ENCODE measurements around the gene GEMIN7.

Gene GEMIN7

DNA sequence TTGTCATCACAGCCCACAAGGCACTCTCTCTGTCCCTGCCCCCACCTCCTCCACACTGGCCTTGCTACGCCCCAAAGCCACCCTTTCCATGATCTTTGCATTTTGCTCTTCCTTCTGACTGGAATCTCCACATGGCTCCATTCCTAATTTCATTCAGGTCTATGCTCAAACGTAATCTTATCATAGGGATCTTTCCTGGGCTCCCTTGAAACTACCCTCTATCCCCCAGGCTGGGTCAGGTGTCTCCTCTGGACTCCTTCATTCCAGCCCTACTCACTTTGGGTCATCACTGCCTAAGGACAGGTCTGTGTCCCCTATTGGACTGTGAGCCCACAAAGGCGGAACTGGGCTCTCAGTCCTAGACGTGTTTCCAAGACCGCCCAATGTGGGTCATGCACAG is 3.1 kb downstream of the GEMIN7 start:
- DNase-seq (ENCODE audit: extremely low spot score, insufficient read length, low read depth): no peak
- FAIRE-seq: no peak

DNA sequence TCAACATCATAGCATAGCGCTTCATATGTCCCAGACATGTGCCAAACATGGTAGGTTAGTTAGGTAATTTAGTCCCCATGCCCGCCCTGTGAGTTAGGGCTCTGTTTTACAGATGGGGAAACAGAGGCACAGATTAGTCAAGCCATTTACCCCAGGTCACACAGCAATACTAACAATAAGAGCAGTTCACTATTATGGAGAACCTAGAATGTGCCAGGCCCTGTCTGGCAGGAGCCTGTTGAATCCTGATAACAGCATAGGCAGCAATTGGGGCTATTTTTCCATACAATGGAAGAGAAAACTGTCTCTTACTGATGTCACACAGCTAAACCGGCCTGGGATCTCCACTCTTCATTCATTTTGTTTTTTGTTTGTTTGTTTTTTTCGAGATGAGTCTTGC is 7.4 kb downstream of the GEMIN7 start:
- DNase-seq (ENCODE audit: extremely low spot score, insufficient read length, low read depth) (no peak), FAIRE-seq (no peak)

DNA sequence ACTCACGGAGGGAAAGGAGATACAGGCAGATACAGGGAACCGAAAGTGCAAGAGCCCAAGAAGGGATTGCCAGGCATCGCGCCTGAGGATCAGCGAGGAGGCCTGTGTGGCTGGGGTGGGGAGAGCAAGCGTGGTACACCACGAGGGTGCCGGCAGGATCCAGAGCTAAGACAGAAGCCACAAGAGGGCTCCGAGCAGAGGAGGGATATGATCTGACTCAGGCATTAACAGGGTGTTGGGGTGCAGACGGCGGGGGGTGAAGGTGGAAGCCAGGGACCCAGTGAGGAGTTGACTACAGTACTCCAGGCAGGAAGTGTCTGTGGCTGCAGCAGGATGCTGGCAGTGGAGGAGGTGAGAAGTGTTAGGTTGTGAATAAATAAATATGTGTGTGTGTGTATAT is 8.5 kb downstream of the GEMIN7 start:
- FAIRE-seq (no peak), DNase-seq (ENCODE audit: extremely low spot score, insufficient read length, low read depth) (no peak)

DNA sequence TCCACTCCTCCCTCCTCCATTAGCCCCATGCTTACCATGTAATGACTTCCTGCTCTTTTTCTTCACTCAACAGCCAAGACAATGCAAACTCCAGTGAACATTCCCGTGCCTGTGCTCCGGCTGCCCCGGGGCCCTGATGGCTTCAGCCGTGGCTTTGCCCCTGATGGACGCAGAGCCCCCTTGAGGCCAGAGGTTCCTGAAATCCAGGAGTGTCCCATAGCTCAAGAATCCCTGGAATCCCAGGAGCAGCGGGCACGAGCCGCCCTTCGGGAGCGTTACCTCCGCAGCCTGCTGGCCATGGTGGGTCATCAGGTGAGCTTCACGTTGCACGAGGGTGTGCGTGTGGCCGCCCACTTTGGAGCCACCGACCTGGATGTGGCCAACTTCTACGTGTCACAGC is 11.0 kb downstream of the GEMIN7 start:
- DNase-seq (ENCODE audit: extremely low spot score, insufficient read length, low read depth) (no peak), FAIRE-seq (no peak)

DNA sequence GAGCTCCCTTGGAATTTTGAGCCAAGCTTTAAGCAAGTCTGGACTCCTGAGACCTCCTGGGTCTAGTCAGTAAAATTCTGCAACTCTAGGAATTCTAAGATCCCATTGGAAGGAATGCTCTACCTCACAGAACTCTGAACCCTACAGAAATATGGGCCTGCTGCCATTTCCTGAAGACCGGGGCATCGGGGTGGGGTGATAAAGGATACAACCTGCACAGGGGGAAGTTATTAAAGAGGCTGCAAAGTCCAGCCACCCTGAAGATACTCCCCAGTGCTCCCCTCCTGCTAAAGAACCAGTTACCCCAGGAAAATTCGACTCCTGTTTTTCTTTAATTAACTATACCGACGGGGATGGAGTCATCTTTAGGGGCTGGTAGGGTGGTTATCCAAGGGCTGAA is 11.5 kb downstream of the GEMIN7 start:
- no peak for FAIRE-seq
- DNase-seq (ENCODE audit: extremely low spot score, insufficient read length, low read depth): no peak

DNA sequence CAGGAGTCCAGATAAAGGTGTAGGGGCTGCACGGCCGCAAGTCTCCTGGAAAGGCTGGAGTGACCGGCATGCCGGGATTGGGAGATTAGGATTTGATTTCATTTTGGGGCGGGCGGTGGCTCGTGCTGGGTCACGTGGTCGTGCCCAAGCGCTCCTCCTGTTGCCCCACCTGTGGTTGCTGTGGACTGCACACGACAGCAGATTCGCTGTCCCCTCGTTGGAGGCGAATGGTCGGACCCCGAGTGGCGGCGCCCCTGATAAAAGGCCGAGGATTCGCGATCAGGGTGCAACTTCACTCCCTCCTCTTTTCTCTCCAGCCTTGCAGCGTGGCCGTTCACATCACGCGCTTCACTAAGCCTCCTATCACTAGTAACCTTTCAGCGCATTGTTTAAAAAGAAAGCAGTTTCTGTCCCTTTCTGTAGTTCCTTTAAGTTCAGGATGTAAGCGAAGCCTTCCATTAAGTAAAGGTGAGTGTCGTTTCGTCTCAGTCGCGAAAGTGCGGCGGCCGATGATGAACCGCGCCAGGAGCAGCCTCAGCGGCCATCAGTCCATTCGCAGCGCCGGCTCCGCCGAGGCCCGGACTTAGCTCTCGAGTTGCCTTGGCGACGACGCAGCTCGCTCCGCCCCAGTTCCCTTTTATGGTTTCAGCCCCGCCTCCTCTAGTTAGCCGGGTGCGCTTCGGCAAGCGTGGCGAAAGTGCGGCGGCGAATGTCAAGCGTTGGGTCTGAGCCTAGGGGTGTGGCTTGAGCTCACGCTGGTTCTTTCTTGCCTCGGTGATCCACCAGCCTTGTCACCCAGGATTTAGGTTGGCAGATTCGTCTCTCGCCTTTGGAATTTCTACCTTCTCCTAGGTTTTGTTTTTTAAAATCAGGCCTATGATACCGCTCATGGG is 12.2 kb downstream of the GEMIN7 start:
- DNase-seq (ENCODE audit: extremely low spot score, insufficient read length, low read depth) (peak; percentile 83), FAIRE-seq (peak; percentile 100)

DNA sequence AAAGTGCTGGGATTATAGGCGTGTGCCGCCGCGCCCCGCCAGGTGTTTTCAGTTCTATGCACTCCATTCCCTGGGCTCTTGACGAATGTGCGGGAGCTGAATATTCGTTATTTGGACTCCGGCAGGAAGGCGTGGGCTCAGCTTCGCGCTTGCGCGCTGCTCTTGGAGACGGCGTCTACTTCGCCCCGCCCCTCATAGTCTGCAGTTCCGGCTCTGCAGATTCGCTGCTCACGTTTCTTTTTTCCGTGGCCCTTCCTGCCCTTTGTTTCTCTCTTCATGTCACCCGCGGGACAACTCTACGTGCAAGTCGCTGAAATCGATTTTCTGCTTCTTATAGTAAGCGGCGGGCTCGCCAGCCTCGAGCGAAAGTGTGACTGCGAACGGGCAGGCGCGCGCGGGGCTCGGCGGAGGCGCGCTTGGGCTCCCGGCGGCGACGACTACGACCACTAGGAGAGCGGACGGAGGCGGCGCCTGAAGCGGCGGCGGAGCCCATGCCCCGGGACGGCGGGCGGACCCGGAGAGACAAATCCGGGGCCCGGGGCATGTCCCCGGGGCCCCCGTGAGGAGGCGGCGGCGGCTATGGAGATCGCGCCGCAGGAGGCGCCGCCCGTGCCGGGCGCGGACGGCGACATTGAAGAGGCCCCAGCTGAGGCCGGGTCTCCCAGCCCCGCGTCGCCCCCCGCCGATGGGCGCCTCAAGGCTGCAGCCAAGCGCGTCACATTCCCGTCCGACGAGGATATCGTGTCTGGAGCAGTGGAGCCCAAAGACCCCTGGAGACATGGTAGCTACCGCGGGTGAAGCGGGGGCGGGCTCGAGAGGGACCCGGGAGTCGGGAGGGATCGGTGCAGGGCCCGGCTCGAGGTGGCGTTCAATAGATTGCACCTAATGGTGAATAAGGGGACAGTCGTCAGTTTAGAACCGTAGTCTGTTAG is 14.0 kb downstream of the GEMIN7 start, which contains the start of gene PPP1R37:
PPP1R37 (plus strand) TSS at position 433 of the 932 bp plus-strand sequence; CDS start at position 580, 147 bp downstream.
- DNase-seq (ENCODE audit: extremely low spot score, insufficient read length, low read depth) (peak; percentile 96), FAIRE-seq (peak; percentile 98)

DNA sequence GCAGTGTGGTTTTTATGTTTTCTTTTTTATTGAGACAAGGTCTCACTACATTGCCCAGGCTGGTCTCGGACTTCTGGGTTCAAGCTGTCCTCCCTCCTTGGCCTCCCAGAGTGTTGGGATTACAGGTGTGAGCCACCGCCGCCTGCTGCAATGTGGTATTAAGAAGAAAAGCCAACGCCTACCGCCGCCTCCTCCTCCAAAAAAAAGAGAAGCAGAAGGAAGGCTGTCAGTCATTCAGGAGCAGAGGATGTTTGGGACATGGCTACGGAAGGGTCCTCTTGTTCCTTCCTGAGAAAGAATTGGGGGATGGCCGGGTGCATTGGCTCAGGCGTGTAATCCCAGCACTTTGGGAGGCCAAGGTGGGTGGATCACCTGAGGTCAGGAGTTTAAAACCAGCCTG is 15.1 kb downstream of the GEMIN7 start:
- no peak for FAIRE-seq

DNA sequence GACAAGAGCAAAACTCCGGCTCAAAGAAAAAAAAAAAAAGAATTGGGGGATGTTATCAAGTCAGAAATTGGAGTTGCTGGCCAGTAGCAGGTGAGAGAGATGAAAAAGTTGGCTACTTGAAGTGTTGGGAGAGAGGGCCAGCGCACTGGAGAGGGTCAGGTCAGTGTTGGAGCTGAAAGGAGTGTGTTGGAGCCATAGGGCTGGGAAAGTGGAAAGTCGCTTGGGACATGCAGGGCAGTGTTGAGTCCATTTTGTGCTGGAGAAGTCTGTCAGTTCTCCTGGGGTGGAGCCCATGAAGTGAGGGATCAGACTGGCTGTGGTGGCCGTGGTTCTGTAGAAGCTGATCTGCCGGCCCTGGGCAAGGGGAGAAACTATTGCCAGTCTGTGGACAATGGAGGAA is 15.6 kb downstream of the GEMIN7 start:
- DNase-seq (ENCODE audit: extremely low spot score, insufficient read length, low read depth): no peak
- no peak for FAIRE-seq

More for the DNA sequence above, 15.1 kb downstream of the GEMIN7 start:
- DNase-seq (ENCODE audit: extremely low spot score, insufficient read length, low read depth): no peak

DNA sequence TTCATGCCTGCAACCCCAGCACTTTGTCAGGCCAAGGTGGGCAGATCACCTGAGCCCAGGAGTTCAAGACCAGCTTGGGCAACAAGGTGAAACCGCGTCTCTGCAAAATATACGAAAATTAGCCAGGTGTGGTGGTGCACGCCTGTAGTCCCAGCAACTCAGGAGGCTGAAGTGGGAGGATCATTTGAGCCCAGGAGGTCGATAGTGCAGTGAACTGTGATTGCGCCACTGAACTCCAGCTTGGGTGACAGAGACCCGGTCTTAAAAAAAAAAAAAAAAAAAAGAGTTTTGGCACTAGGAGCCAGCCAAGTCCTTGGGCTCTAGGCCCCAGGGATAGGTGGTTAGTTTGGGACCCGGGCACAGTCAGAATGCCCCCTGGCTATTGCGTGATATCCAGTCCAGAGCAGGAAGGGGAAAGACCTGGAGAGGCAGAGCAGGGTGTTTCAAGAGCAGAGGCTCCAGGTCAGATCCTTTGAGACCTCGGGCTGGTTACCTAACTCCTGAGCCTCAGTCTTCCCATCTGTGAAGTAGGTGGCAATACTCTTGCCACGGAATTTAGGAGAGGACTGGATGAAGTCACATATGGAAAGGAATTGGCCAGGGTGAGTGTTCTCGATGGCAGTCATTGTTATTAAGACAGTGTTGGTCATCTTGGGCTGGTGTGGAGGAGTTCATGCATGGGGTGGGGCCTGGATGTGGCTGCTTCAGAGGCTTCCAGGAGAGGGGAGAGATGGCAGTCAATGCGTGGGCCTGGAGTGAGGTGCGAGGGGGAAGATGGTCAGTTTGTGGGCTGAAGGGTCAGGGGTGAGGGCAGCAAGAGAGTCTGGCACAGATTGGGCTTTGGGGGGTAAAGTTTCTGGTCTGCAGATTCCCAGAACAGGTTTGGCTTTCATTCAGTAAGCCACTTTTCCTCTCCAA is 16.7 kb downstream of the GEMIN7 start:
- DNase-seq (ENCODE audit: extremely low spot score, insufficient read length, low read depth): no peak
- FAIRE-seq: no peak

DNA sequence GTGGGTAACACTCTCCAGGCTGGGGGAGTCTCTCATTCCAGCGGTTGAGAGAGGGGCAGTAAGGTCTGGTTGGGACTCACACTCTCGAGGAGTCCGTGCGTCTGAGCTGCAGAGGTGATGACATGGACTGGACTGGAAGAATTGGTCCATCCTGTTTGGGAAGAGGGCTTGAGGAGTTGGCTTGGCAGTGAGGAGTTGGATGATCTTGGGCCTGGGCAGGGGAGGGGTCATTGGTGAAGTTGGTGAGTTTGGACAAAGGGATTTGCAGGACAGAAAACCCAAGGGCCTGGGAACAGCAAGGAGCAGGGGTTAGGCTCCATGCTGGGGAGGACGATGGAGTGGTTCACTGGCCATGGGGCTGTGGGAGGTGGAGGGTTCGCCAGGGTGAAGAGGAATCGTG is 17.6 kb downstream of the GEMIN7 start:
- no peak for DNase-seq (ENCODE audit: extremely low spot score, insufficient read length, low read depth)
- no peak for FAIRE-seq

DNA sequence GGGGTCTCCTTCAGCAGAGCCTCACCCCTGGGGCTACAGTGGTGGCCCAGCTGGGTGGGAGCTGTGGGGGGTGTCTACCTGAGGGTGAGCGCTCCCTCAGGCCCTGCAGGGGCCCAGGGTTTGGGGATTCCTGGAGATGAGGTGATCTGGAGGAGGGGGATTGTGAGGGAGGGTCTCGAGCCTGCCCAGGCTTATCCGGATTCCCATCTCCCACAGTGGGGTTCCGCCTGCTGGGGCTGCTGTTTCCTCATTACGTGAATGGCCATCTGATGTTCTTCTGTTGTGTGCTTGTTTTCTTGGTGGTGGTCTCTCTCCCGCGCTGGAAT is 18.4 kb downstream of the GEMIN7 start:
- FAIRE-seq: no peak

DNA sequence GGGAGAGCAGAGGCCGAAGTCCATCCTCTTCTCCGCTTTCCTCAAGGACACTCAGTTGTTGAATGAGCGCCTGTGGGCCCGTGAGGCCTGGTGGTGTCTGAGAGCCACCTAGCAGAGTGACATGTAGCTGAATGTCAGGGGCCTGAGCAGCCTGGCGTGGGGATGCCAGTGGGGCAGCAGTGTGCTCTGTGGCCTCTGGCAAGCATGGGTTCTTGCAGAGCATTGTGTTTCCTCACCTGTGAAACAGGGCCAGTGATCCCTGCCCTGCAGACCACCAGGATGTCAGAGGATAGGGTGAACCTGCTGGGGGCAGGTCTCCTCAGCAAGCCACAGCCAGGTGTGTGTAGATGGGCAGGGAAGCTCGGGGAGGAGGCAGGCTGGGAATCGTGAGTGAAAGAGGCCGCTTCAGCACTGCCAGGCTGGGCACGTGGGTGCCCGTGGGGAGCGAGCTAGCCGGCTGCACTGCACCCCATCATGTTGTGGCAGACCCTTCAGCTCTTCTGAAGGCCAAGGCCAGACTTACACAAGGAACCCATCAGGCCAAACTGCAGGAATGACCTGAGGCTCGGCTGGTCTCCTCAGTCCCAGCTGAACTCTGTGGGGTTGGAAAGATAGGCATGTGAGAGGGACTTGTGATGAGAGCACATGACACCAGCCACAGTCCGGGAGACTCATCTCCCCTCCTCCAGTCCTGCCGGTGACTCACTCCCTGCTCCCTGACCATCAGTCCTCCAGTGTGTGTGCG is 18.9 kb downstream of the GEMIN7 start:
- FAIRE-seq: no peak
- DNase-seq (ENCODE audit: extremely low spot score, insufficient read length, low read depth): no peak

More for the DNA sequence above, 18.4 kb downstream of the GEMIN7 start:
- no peak for DNase-seq (ENCODE audit: extremely low spot score, insufficient read length, low read depth)

DNA sequence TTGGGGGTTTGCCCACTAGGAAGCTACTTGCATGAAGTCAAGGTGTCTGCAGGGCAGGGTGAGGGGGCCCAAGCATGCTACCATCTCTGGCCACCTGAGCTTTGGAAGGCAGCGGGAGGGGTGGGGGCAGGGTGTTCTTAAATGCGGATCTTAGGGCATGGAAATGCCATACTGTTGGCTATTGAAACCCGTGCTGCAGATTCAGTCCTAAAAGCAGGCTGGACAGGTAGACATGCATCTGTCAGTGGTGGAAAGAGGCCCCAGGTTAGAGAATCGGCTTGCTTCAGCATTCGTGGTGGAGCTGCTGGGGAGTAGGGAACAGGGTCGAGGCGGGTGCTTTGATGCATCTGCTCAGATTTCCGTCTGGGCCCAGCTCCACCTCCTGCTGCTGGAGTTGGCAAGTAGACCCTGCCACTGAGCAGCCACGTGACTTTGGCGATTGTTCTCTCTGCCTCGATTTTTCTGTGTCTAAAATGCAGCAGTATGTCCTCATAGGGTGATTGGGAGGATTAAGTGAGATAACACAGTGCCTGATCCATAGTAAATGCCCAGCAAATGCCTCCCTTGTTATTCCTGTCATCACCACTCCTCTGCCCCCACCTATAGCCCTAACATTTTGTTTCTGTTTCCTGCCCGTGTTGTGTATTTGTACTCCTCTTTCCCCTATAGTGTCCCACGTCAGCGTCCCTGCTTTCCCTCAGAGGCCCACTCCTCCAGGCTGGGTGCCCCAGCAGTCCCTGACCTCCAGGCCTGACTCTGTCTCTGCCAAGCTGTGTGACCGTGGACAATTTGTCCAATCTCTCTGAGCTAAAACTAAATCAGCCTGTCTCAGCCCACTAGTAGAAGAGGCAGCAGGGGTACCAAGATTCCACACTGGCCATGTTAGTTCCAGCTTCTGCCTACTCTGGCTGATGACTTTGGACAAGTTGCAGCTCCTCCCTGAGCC is 19.7 kb downstream of the GEMIN7 start:
- DNase-seq (ENCODE audit: extremely low spot score, insufficient read length, low read depth) (no peak), FAIRE-seq (no peak)

DNA sequence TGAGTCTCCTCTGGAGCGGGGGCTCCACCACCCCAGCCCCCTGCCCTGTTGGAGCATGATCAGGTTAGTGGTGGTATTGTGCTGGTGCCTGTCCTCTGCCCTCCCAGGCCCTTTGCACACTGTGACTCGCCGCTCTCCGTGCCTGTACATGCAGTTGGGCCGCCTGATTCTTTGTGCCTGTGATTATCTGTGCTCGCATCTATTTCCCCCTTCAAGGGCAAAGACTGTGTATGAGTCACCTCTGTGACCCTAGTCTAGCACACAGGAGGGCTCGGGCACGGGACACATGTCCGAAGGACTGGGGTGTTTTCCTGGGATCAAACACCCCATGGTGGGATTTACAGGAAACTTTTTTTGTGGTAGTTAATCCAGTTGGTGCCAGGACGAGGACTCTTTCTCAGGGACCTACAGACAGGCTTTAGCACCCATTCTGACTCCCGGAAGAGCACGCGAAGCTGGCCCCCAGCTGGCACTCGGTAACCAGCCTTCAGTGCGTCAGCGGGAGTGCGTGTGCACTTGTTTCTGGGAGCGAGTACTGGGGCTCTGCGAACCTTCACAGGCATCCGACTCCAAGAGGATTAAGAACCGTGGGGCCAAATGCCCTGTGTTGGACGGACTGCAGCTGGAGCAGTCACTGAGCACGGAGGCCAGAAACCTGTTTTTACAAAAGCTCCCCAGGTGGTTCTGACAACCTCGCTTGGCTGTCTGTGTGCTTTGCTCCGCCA is 20.6 kb downstream of the GEMIN7 start:
- FAIRE-seq: no peak
- no peak for DNase-seq (ENCODE audit: extremely low spot score, insufficient read length, low read depth)

DNA sequence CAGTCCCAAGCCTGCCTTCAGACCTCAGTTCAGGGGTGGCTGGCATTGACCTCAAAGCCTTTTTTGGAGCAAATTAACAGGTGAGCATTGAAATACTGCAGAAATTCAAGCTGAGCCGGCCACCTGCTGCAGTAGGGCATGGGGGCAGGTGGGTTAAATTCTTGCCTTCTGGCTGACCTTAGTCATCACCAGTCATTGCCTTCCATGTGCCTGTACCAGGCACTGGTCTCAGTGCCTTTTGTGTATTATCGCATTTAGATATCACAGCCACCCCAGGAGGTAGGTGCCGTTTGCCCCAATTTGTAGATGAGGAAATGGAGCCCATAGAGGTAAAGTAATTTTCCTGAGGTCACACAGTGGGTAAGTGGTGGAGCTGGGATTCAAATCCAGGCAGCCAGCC is 21.1 kb downstream of the GEMIN7 start:
- FAIRE-seq (no peak), DNase-seq (ENCODE audit: extremely low spot score, insufficient read length, low read depth) (no peak)

DNA sequence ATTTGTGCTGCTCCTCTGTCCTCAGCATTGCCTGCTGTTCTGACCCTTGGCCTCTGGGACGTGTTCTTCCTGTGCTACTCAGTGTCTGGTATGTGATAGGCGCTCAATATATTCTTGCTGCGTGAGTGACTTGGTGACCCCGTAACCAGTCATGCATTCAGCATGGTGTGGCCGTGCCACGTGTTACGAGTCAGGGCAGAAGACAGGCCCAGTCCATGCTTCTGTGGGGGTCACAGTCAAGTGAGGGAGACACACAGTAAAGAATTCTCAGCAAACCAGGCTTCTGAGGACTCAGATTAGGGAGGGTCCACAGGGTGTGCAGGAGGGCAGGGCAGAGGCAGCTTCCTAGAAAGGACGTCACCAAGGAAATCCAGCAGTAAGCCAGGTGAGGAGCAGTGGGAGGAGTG is 21.8 kb downstream of the GEMIN7 start:
- DNase-seq (ENCODE audit: extremely low spot score, insufficient read length, low read depth) (no peak), FAIRE-seq (no peak)

DNA sequence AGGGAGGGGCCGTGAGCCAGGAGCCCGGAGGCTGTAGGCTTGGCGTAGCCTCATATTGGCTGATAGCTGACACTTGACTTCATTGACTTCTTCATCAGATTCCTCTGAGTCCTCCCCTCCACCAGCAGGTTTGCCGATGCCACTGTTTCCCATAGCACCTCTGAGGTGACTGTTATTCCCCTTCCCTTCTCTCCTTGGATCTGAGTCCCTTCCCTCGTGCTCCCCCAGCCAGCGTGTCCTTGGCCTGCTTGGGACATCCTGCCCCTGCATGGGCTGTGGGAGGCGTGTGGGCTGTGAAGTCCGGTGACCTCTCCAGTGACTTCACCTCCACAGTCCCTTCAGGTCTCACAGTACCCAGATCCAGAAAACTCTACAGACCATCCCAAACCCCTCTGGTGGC is 22.7 kb downstream of the GEMIN7 start:
- FAIRE-seq: no peak
- no peak for DNase-seq (ENCODE audit: extremely low spot score, insufficient read length, low read depth)

All from GM18507 (cell line).